K562 (cell line): ENCODE results near the gene VWA7. TPM values are rescaled to one million over a fixed set of nuclear protein-coding genes. Genes with fewer than 3 reads are reported as not detected.
A peak's percentile ranks its signal among the peaks of the same experiment; 100 is the strongest.

ENCODE experiments used
- CBX3 ChIP-seq, 2 experiments: IDR thresholded peaks; 1 replicate in 1 of 2; 2 replicates in 1 of 2; pipeline ENCODE4 v1.6.1; 2012; ENCODE audit warnings: inconsistent platforms in 2 of 2, low read length in 2 of 2, borderline replicate concordance in 1 of 2, control low read depth in 1 of 2
- DPF2 ChIP-seq: fragments of 450-650 bp; IDR thresholded peaks from 2 replicates; pipeline ENCODE4 v1.6.1; 2016
- HDAC8 ChIP-seq: fragments of 450-650 bp; IDR thresholded peaks from 2 replicates; pipeline ENCODE4 v1.6.1; 2016; ENCODE audit warnings: mild to moderate bottlenecking, missing genetic modification characterization, moderate library complexity, missing compliant biosample characterization
- HMG20B ChIP-seq: fragments of 250-450 bp; sonication (Bioruptor Pico); IDR thresholded peaks from 2 replicates; pipeline ENCODE4 v1.5.0; 2021; ENCODE audit warnings: mild to moderate bottlenecking
- KDM1A ChIP-seq, 2 experiments: fragments of 450-650 bp; IDR thresholded peaks; 2 replicates each; pipeline ENCODE4 v1.6.1; 2016; ENCODE audit warnings: mild to moderate bottlenecking in 2 of 2
- KDM2B ChIP-seq: fragments of 250-450 bp; sonication (Bioruptor Pico); IDR thresholded peaks from 2 replicates; pipeline ENCODE4 v1.8.0; 2021; ENCODE audit warnings: mild to moderate bottlenecking, moderate library complexity
- L3MBTL2 ChIP-seq: fragments of 450-650 bp; IDR thresholded peaks from 2 replicates; pipeline ENCODE4 v1.6.1; 2016; ENCODE audit warnings: mild to moderate bottlenecking, moderate library complexity
- NCOA6 ChIP-seq: fragments of 450-650 bp; IDR thresholded peaks from 2 replicates; pipeline ENCODE4 v1.6.1; 2017; ENCODE audit warnings: mild to moderate bottlenecking
- NFIX ChIP-seq: fragments of 250-450 bp; sonication (Bioruptor Pico); IDR thresholded peaks from 2 replicates; pipeline ENCODE4 v1.4.0; 2020; ENCODE audit warnings: low read depth, mild to moderate bottlenecking, moderate library complexity
- NR4A1 ChIP-seq, 2 experiments: fragments of 250-450 bp in 1 of 2; fragments of 450-650 bp in 1 of 2; sonication (Bioruptor Pico) in 1 of 2; IDR thresholded peaks; 2 replicates each; pipeline versions ENCODE4 v1.4.0 to v1.6.1; 2016 to 2020; ENCODE audit warnings: mild to moderate bottlenecking in 2 of 2, missing compliant biosample characterization in 1 of 2, missing genetic modification characterization in 1 of 2, moderate library complexity in 1 of 2
- SIRT6 ChIP-seq: IDR thresholded peaks from one replicate; pipeline ENCODE4 v1.6.1; 2012; ENCODE audit warnings: low read depth, mild to moderate bottlenecking, control low read depth, inconsistent platforms, low read length, moderate library complexity
- SLC30A9 ChIP-seq: fragments of 250-450 bp; sonication (Bioruptor Pico); IDR thresholded peaks from 2 replicates; pipeline ENCODE4 v1.8.0; 2022; ENCODE audit warnings: mild to moderate bottlenecking, moderate library complexity
- SMAD3 ChIP-seq: fragments of 450-650 bp; formaldehyde crosslinking; conservative IDR thresholded peaks from 2 replicates; pipeline ENCODE4 v1.4.0; 2020; ENCODE audit warnings: mild to moderate bottlenecking
- SRSF1 ChIP-seq: fragments of 200-400 bp; formaldehyde crosslinking; IDR thresholded peaks from 2 replicates; pipeline ENCODE4 v1.6.1; 2017; ENCODE audit warnings: mild to moderate bottlenecking, low read depth, low read length, moderate library complexity
- TEAD1 ChIP-seq, 2 experiments: fragments of 450-650 bp in 1 of 2; sonication (generic) in 1 of 2; formaldehyde crosslinking; IDR thresholded peaks; 2 replicates each; pipeline versions ENCODE4 v1.4.0 to v1.8.0; 2020 to 2022; ENCODE audit warnings: mild to moderate bottlenecking in 2 of 2, missing genetic modification reagents in 1 of 2
- TEAD4 ChIP-seq, 2 experiments: sonication (generic) in 1 of 2; formaldehyde crosslinking in 1 of 2; IDR thresholded peaks; 2 replicates each; pipeline versions ENCODE4 v1.6.1 to v1.8.0; 2012 to 2022; ENCODE audit warnings: borderline replicate concordance in 1 of 2, inconsistent platforms in 1 of 2, low read length in 1 of 2, mild to moderate bottlenecking in 1 of 2, missing genetic modification reagents in 1 of 2
- UBTF ChIP-seq, 2 experiments: IDR thresholded peaks; 2 replicates each; pipeline ENCODE4 v1.6.1; 2012; ENCODE audit warnings: improper control_type of control experiment in 2 of 2, low read depth in 2 of 2, low read length in 2 of 2, borderline replicate concordance in 1 of 2
- WHSC1 ChIP-seq: IDR thresholded peaks from one replicate; pipeline ENCODE4 v1.6.1; 2012; ENCODE audit warnings: low read length, control low read depth, inconsistent platforms
- ZNF668 ChIP-seq: fragments of 250-450 bp; sonication (Bioruptor Pico); IDR thresholded peaks from 2 replicates; pipeline ENCODE4 v1.8.0; 2022; ENCODE audit warnings: mild to moderate bottlenecking, inconsistent platforms
- ZNF764 ChIP-seq: fragments of 250-450 bp; sonication (Bioruptor Pico); IDR thresholded peaks from 2 replicates; pipeline ENCODE4 v1.4.0; 2020; ENCODE audit warnings: low read depth, mild to moderate bottlenecking, moderate library complexity
- polyA plus RNA-seq, 8 experiments: library from polyadenylated mRNA; depleted of rRNA in 4 of 8; stranded (reverse) in 5 of 8; unstranded in 3 of 8; fragments of >200 nt; fragmentation: Nextera tagmentation in 2 of 8; fragmentation: Illumina TruSeq in 1 of 8; extraction: Ambion mirVana in 2 of 8; extraction: Trizol in 1 of 8; gene quantifications; 2 replicates each; pipeline versions ENCODE4 v1.2.1 to v1.2.3, GENCODE V29; 2011 to 2014; ENCODE audit warnings: inconsistent platforms in 1 of 8, missing spikeins in 1 of 8
- total RNA-seq, 7 experiments: library from RNA; depleted of rRNA in 6 of 7; stranded (reverse); fragments of >200 nt in 6 of 7; fragmentation: Illumina TruSeq in 2 of 7; extraction: Trizol in 2 of 7; gene quantifications; 2 replicates each; pipeline versions ENCODE4 v1.2.1 to v1.2.3, GENCODE V29; 2011 to 2021; ENCODE audit warnings: low replicate concordance in 1 of 7
- TF ChIP-seq, protein P1 (sequence below): fragments of 450-650 bp; formaldehyde crosslinking; IDR thresholded peaks from 2 replicates; pipeline ENCODE4 v1.4.0; 2022; ENCODE audit warnings: missing genetic modification characterization
- TF ChIP-seq, protein P2 (sequence below): fragments of 250-450 bp; sonication (Bioruptor Pico); IDR thresholded peaks from 2 replicates; pipeline ENCODE4 v1.4.0; 2020; ENCODE audit warnings: mild to moderate bottlenecking

Gene VWA7
- total and polyA plus RNA-seq, 9 of the 15 experiments (the other 6 are each of a cell fraction or from before 2014, with no cell fraction given) = 0.18 to 2.9 (median 0.95) TPM

- no peak for TF ChIP-seq UBTF (IDR thresholded peaks at IDR 0.05; ENCODE audit: borderline replicate concordance in 1 of 2, low read depth in 2 of 2, low read length in 2 of 2)
- TF ChIP-seq SRSF1 = no peak
- no peak for TF ChIP-seq KDM2B (CRISPR knock-in tag)
- peak; percentile 12 for TF ChIP-seq WHSC1
- TF ChIP-seq SMAD3 (CRISPR knock-in tag) = 0 out of 2 replicates have a peak, but pooled peaks have one; percentile 9
- TF ChIP-seq NCOA6 = no peak
- no peak for TF ChIP-seq SIRT6
- no peak for TF ChIP-seq NR4A1 (CRISPR knock-in tag; IDR thresholded peaks at IDR 0.05)
- no peak for TF ChIP-seq NR4A1 (tag; IDR thresholded peaks at IDR 0.05)
- no peak for TF ChIP-seq ZNF668
- no peak for TF ChIP-seq HMG20B (CRISPR knock-in tag)
- TF ChIP-seq, protein P1, sequence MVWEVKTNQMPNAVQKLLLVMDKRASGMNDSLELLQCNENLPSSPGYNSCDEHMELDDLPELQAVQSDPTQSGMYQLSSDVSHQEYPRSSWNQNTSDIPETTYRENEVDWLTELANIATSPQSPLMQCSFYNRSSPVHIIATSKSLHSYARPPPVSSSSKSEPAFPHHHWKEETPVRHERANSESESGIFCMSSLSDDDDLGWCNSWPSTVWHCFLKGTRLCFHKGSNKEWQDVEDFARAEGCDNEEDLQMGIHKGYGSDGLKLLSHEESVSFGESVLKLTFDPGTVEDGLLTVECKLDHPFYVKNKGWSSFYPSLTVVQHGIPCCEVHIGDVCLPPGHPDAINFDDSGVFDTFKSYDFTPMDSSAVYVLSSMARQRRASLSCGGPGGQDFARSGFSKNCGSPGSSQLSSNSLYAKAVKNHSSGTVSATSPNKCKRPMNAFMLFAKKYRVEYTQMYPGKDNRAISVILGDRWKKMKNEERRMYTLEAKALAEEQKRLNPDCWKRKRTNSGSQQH (CRISPR knock-in tag) = peak; percentile 70; the same call in 1 of the 2 replicates
- TF ChIP-seq CBX3 (IDR thresholded peaks at IDR 0.05; ENCODE audit: borderline replicate concordance in 1 of 2, low read length in 2 of 2) = no peak
- no peak for TF ChIP-seq SLC30A9 (CRISPR knock-in tag)
- TF ChIP-seq HDAC8 = no peak
- TF ChIP-seq NFIX (CRISPR knock-in tag) = no peak
- TF ChIP-seq TEAD4 (IDR thresholded peaks at IDR 0.05; ENCODE audit: low read length) = 0 out of 2 replicates have a peak, but pooled peaks have one; percentile 9
- TF ChIP-seq TEAD4 (CRISPR knock-in tag; IDR thresholded peaks at IDR 0.05; ENCODE audit: borderline replicate concordance) = no peak
- 0 out of 2 replicates have a peak, but pooled peaks have one; percentile 47 for TF ChIP-seq ZNF764 (CRISPR knock-in tag)
- TF ChIP-seq DPF2 = no peak; the same call in 1 of the 2 replicates
- TF ChIP-seq KDM1A (IDR thresholded peaks at IDR 0.05) = no peak
- TF ChIP-seq, protein P2, sequence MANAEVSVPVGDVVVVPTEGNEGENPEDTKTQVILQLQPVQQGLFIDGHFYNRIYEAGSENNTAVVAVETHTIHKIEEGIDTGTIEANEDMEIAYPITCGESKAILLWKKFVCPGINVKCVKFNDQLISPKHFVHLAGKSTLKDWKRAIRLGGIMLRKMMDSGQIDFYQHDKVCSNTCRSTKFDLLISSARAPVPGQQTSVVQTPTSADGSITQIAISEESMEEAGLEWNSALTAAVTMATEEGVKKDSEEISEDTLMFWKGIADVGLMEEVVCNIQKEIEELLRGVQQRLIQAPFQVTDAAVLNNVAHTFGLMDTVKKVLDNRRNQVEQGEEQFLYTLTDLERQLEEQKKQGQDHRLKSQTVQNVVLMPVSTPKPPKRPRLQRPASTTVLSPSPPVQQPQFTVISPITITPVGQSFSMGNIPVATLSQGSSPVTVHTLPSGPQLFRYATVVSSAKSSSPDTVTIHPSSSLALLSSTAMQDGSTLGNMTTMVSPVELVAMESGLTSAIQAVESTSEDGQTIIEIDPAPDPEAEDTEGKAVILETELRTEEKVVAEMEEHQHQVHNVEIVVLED (CRISPR knock-in tag) = 0 out of 2 replicates have a peak, but pooled peaks have one; percentile 11
- TF ChIP-seq L3MBTL2 = no peak
- no peak for TF ChIP-seq TEAD1 (CRISPR knock-in tag; IDR thresholded peaks at IDR 0.05)
These were observed 50.0 kb downstream of the VWA7 start (continued) for GRCh38 chr6:31727034-31727716.
